HG03469 (cell line): ENCODE data around the gene MROH2A.
"Not testable (repeated sequence)": the region's sequence is repeated elsewhere in the genome, so short reads cannot be mapped to it uniquely, and the experiment has no call there.

Experiments
- ATAC-seq: cut with Tn5 transposase; IDR thresholded peaks from one replicate; pipeline ENCODE4 v1.9.1; 2021; ENCODE audit warnings: mild to moderate bottlenecking, moderate library complexity, moderate number of reproducible peaks; ENCODE audit not compliant: unreplicated experiment

Gene MROH2A

GRCh38 chr2:233778030-233778429, at the start of gene MROH2A:
Gene MROH2A, plus strand, starts transcription at chr2:233778330. Its CDS starts 1,029 bp downstream, at chr2:233779359.
- no peak for ATAC-seq

GRCh38 chr2:233728723-233729301, 49.3 kb upstream of the MROH2A start, which contains the start of gene UGT1A3:
Gene UGT1A3, plus strand, starts transcription at chr2:233729042. Its CDS starts 85 bp downstream, at chr2:233729127.
- no peak for ATAC-seq

GRCh38 chr2:233736868-233737653, 41.1 kb upstream of the MROH2A start:
- not testable (repeated sequence) for ATAC-seq

- no peak for ATAC-seq
Observed at GRCh38 chr2:233740870-233741269, 37.3 kb upstream of the MROH2A start.

- no peak for ATAC-seq
Observed at GRCh38 chr2:233743464-233744259, 34.5 kb upstream of the MROH2A start.

- no peak for ATAC-seq
Observed at GRCh38 chr2:233745073-233745755, 32.9 kb upstream of the MROH2A start.

- not testable (repeated sequence) for ATAC-seq
Observed at GRCh38 chr2:233745838-233746237, 32.3 kb upstream of the MROH2A start.

GRCh38 chr2:233746475-233747282, 31.5 kb upstream of the MROH2A start:
- no peak for ATAC-seq

GRCh38 chr2:233747283-233747544, 30.9 kb upstream of the MROH2A start:
- ATAC-seq = no peak

GRCh38 chr2:233750689-233751088, 27.4 kb upstream of the MROH2A start:
- not testable (repeated sequence) for ATAC-seq

GRCh38 chr2:233751212-233752009, 26.7 kb upstream of the MROH2A start:
- not testable (repeated sequence) for ATAC-seq

- no peak for ATAC-seq
Observed at GRCh38 chr2:233754872-233755611, 23.1 kb upstream of the MROH2A start.

- no peak for ATAC-seq
Observed at GRCh38 chr2:233756429-233757081, 21.6 kb upstream of the MROH2A start.

- no peak for ATAC-seq
Observed at GRCh38 chr2:233758141-233758540, 20.0 kb upstream of the MROH2A start.

- ATAC-seq = no peak
Observed at GRCh38 chr2:233758849-233759248, 19.3 kb upstream of the MROH2A start.

- no peak for ATAC-seq
Observed at GRCh38 chr2:233760043-233760442, 18.1 kb upstream of the MROH2A start, which contains the start of gene UGT1A1. Gene UGT1A1, plus strand, starts transcription at chr2:233760270. Its CDS starts 18 bp downstream, at chr2:233760288.

- ATAC-seq = no peak
Observed at GRCh38 chr2:233761040-233761769, 16.9 kb upstream of the MROH2A start.
